T-helper 1 cell treated with Interleukin-12 subunit alpha and Interleukin-12 subunit beta and Interleukin-4 antibody, amounts not matched to agents 30 μg/mL and 1 μg/mL, for 36 hours (primary cell): ENCODE measurements around the gene PDGFRB.

Source experiments
- H3K27ac Mint-ChIP-seq: one replicate; pipeline ENCODE4 v1.8.0; 2021; ENCODE audit warnings: mild to moderate bottlenecking, mixed read lengths
- H3K27me3 Mint-ChIP-seq: one replicate; pipeline ENCODE4 v1.8.0; 2021; ENCODE audit warnings: low read depth, mixed read lengths
- H3K36me3 Mint-ChIP-seq: one replicate; pipeline ENCODE4 v1.8.0; 2021; ENCODE audit warnings: low read depth, mixed read lengths
- H3K4me1 Mint-ChIP-seq: one replicate; pipeline ENCODE4 v1.8.0; 2021; ENCODE audit warnings: low read depth, mixed read lengths
- H3K4me3 Mint-ChIP-seq: one replicate; pipeline ENCODE4 v1.8.0; 2021; ENCODE audit warnings: mild to moderate bottlenecking, moderate library complexity, mixed read lengths
- H3K9me3 Mint-ChIP-seq: one replicate; pipeline ENCODE4 v1.8.0; 2021; ENCODE audit warnings: mixed read lengths

The PDGFRB gene

DNA sequence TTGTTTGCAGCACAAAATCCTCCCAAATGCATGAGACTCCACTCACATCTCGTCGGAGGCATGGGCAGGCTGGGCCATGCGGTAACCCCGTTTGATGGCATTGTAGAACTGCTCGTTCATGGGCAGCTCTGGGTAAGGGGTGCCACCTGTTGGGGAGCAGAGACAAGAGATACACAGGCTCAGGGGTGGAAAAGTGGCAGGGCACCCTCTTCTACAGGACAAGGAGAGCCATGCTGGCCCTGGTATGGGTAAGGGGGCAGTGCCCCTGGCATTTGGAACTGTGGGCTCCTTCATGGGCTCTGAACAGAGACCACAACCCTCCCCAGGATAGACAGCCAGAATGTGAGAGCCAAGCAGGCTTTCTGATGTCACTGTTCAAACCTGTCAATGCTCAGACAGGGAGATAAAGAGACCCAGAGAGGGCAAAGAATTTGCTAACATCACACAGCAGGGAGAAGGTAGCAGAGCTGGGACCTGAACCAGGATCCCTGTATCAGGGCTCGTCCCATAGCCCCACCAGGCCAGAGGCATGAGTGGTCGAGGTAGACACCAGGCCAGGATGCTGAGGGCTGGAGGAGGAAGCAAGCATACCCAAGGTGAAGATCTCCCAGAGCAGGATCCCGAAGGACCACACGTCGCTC is 36.1 kb downstream of the PDGFRB start:
- H3K27me3 Mint-ChIP-seq: no peaks in the 10 kb centered on the region
- H3K27ac Mint-ChIP-seq: no peak overlapping the region
- no peaks in the 10 kb centered on the region for H3K9me3 Mint-ChIP-seq
- no peaks in the 10 kb centered on the region for H3K36me3 Mint-ChIP-seq
- no peak overlapping the region for H3K4me3 Mint-ChIP-seq
- H3K4me1 Mint-ChIP-seq: peaks cover 2% of the 10 kb centered on the region

GRCh38 chr5:150118561-150119229 is 37.0 kb downstream of the PDGFRB start:
- H3K27me3 Mint-ChIP-seq: no peaks in the 10 kb centered on the region
- H3K9me3 Mint-ChIP-seq: no peaks in the 10 kb centered on the region
- H3K4me3 Mint-ChIP-seq: no peak overlapping the region
- no peak overlapping the region for H3K27ac Mint-ChIP-seq
- H3K36me3 Mint-ChIP-seq: no peaks in the 10 kb centered on the region
- peaks cover 2% of the 10 kb centered on the region for H3K4me1 Mint-ChIP-seq

DNA sequence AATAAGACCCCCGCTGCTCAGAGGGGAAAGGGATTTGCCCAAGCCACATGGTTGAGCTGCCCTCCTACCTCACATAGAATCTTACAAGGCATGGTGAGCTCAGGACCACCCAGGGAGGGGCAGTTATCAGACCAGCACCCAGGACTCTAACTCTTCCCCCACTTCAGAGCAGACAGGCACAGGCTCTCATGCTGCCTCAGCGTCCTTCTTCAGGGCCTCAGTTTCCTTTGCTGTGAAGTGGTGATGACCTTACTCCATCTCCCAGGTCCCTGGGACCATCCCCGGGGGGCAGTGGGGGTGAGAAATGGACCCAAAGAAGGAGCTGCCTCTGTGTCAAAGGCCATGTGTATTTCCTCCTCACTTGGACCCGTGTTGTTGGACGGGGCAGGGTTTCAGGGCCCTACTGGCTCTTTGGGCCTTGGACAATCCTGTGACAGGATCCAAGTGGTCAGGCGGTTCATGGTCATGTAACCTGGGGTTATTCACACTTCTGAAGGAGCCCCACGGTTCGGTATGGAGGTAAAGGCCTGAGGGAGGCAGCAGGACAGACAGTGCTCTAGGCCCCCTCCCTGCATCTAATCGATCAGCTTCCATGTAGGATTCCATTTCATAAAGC is 37.6 kb downstream of the PDGFRB start:
- no peaks in the 10 kb centered on the region for H3K27me3 Mint-ChIP-seq
- peaks cover 2% of the 10 kb centered on the region for H3K4me1 Mint-ChIP-seq
- no peak overlapping the region for H3K27ac Mint-ChIP-seq
- no peaks in the 10 kb centered on the region for H3K36me3 Mint-ChIP-seq
- no peak overlapping the region for H3K4me3 Mint-ChIP-seq
- no peaks in the 10 kb centered on the region for H3K9me3 Mint-ChIP-seq

GRCh38 chr5:150116667-150117400 is 38.8 kb downstream of the PDGFRB start:
- no peaks in the 10 kb centered on the region for H3K4me1 Mint-ChIP-seq
- H3K4me3 Mint-ChIP-seq: no peak overlapping the region
- H3K36me3 Mint-ChIP-seq: no peaks in the 10 kb centered on the region
- H3K27ac Mint-ChIP-seq: no peak overlapping the region
- no peaks in the 10 kb centered on the region for H3K27me3 Mint-ChIP-seq
- H3K9me3 Mint-ChIP-seq: no peaks in the 10 kb centered on the region

DNA sequence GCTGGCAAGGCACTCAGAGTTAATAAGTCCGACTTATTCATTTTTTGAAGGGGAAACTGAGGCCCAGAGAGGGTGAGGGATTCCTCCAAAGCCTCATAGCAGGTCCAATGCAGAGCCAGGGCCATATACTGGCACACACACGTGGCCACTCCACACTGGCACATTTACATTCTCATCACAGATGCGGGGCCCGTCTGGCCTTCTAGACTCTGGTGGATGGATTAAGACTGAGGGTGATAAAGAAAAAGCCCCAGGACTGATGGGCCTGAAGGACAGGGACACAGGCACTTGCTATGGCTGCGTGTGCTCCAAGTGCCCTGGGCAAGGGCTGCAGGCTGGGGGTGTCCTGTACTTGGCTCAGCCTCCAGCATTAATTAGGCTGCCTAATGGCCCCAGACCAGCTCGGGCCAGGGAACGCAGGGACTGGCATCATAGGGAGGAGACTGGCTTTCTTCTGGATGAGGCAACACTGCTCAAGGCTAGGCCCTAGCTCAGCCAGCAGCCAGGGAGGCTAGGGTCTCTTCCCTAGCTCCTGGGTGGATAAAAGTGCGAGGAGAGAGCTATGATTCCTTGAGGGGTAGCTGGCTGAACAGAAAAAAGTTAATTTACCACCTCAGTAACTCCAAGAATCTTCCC is 40.8 kb downstream of the PDGFRB start:
- Mint-ChIP-seq H3K36me3 (no peaks in the 10 kb centered on the region), H3K27ac (no peak overlapping the region), H3K4me1 (no peaks in the 10 kb centered on the region), H3K27me3 (peaks cover 9% of the 10 kb centered on the region), H3K4me3 (no peak overlapping the region), H3K9me3 (no peaks in the 10 kb centered on the region)

- H3K9me3 Mint-ChIP-seq: no peaks in the 10 kb centered on the region
- H3K36me3 Mint-ChIP-seq: no peaks in the 10 kb centered on the region
- H3K4me3 Mint-ChIP-seq: no peak overlapping the region
- H3K27ac Mint-ChIP-seq: no peak overlapping the region
- H3K27me3 Mint-ChIP-seq: peaks cover 15% of the 10 kb centered on the region
- no peaks in the 10 kb centered on the region for H3K4me1 Mint-ChIP-seq
These were observed 41.5 kb downstream of the PDGFRB start for GRCh38 chr5:150114102-150114641.

GRCh38 chr5:150113047-150113744 is 42.4 kb downstream of the PDGFRB start:
- Mint-ChIP-seq H3K4me3 (no peak overlapping the region), H3K27ac (no peak overlapping the region), H3K4me1 (no peaks in the 10 kb centered on the region)

DNA sequence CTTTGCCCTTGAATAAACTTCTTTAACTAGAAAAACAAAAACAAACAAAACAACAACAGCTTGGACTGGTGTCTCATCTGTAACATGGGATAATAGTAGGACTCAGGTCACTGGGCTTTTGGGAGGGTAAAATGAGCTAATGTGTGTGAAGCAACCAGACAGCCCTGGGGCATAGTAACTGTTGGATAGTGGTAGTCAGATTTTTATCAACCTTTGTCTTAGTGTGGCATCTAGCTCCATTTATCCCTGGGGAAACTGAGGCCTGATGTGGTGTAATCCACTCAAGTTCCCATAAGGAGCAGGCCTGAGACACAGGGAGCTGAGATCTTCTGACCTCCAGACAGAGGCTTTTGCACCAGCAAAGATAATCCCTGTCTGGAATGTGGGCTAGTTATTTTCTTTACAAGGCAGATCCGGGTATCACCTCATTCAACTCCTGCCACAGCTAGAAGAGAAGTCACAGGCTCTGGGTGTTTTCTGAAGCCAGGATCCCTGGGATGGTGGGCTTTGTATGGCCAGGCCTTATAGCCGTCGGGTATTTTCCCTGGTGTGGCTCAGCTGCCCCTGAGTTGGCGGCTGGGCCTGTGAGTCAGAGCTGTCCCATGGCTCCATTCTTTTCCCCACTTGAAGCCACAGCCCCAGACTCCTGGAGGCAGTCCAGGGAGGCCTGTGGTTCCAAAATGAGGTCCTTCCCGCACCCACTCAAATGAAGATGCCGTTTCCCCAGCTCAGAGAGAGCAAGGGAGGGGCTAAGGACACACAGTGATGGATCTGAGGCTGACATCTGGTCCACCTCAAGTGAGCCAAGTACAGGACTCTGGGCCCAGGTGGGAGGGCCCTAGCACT is 43.2 kb downstream of the PDGFRB start:
- Mint-ChIP-seq H3K9me3 (no peaks in the 10 kb centered on the region), H3K27ac (no peak overlapping the region), H3K27me3 (peaks cover 22% of the 10 kb centered on the region), H3K36me3 (no peaks in the 10 kb centered on the region), H3K4me1 (no peaks in the 10 kb centered on the region), H3K4me3 (no peak overlapping the region)

More at GRCh38 chr5:150113047-150113744, 42.4 kb downstream of the PDGFRB start:
- Mint-ChIP-seq H3K9me3 (no peaks in the 10 kb centered on the region), H3K27me3 (peaks cover 17% of the 10 kb centered on the region), H3K36me3 (no peaks in the 10 kb centered on the region)

GRCh38 chr5:150111122-150111521 is 44.5 kb downstream of the PDGFRB start:
- Mint-ChIP-seq H3K27me3 (peaks cover 22% of the 10 kb centered on the region), H3K27ac (no peak overlapping the region), H3K4me1 (peaks cover 6% of the 10 kb centered on the region), H3K4me3 (no peak overlapping the region), H3K36me3 (no peaks in the 10 kb centered on the region), H3K9me3 (no peaks in the 10 kb centered on the region)

DNA sequence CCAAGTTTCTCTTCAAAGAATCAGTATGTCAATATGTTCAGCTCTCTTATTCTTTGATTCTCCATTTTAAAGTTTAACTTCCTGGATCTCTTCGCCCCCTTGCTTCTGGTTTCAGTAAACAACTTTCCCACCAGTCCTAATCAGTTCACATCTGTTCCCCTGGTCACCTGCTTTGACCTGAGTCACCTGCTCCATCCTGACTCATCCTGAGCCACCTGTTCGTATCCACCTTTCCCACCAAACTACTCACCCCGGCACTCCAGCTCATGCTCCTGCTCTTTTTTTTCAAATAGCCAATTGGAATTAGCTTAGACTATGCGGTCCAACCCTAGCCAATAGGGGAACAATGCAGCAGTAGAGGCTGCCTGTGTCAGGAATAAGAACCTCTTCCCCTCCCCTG is 45.7 kb downstream of the PDGFRB start:
- H3K27ac Mint-ChIP-seq: no peak overlapping the region
- H3K36me3 Mint-ChIP-seq: no peaks in the 10 kb centered on the region
- H3K4me3 Mint-ChIP-seq: no peak overlapping the region
- peaks cover 6% of the 10 kb centered on the region for H3K4me1 Mint-ChIP-seq
- H3K9me3 Mint-ChIP-seq: no peaks in the 10 kb centered on the region
- peaks cover 22% of the 10 kb centered on the region for H3K27me3 Mint-ChIP-seq

DNA sequence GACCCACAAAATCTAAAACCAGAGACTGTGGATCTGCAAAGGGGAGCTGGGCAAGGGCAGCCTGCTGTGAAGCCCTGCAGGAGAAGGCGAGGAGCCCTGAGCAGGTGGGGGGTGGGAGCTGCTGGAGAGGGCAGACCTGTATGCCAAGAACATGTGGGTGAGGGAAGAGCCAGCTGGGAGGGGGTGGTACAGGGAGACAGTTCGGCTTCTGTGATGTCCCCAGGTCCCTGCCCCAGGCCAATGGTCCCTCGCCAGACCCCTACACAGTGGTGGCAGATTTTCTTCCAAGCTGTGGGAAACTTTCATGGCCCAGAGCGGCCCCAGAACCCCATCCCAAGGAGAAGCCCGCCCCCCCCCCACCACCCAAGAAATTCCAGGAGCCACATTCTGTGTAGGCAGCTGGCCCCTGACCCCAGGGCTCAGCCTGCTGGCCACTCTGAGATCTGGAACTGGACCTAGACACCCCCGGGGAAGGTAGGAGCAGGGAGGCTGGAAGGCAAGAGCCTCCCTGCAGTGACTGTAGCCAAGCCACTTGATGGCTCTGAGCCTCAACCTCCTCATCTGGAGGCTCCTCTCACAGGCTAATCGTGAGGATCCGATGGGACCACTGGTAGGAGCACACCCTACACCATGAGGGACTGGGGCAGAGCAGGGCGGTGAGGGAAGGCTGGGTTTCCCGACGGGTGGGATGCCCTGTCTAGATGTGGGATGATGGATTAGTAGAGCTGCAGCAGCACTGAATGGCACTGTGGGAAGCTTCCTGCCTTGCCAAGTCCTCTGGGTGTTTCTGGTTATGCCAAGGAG is 46.7 kb downstream of the PDGFRB start:
- Mint-ChIP-seq H3K36me3 (no peaks in the 10 kb centered on the region), H3K9me3 (no peaks in the 10 kb centered on the region), H3K27ac (no peak overlapping the region), H3K4me1 (peaks cover 6% of the 10 kb centered on the region), H3K4me3 (no peak overlapping the region), H3K27me3 (peaks cover 22% of the 10 kb centered on the region)

GRCh38 chr5:150107909-150108447 is 47.7 kb downstream of the PDGFRB start:
- H3K4me1 Mint-ChIP-seq: peaks cover 6% of the 10 kb centered on the region

More at GRCh38 chr5:150107909-150108447, 47.7 kb downstream of the PDGFRB start:
- peaks cover 22% of the 10 kb centered on the region for H3K27me3 Mint-ChIP-seq
- no peak overlapping the region for H3K27ac Mint-ChIP-seq
- no peaks in the 10 kb centered on the region for H3K36me3 Mint-ChIP-seq
- H3K9me3 Mint-ChIP-seq: no peaks in the 10 kb centered on the region
- H3K4me3 Mint-ChIP-seq: no peak overlapping the region
